Umbilical cord (tissue), 2 donors: ENCODE data around the gene PTPRZ1. TPM values are rescaled to one million over a fixed set of nuclear protein-coding genes. Genes with fewer than 3 reads are reported as not detected.

Source experiments
- DNase-seq: peaks from one replicate; pipeline ENCODE4 v3.0.0-alpha.2; 2015; ENCODE audit warnings: low spot score
- total RNA-seq: library from RNA; depleted of rRNA; stranded (reverse); fragments of >200 nt; gene quantifications from one replicate; pipeline ENCODE4 v1.2.3, GENCODE V29; 2014; ENCODE audit warnings: low replicate concordance; ENCODE audit not compliant: insufficient read depth

PTPRZ1 gene
- total RNA-seq = 64.0 TPM

DNA sequence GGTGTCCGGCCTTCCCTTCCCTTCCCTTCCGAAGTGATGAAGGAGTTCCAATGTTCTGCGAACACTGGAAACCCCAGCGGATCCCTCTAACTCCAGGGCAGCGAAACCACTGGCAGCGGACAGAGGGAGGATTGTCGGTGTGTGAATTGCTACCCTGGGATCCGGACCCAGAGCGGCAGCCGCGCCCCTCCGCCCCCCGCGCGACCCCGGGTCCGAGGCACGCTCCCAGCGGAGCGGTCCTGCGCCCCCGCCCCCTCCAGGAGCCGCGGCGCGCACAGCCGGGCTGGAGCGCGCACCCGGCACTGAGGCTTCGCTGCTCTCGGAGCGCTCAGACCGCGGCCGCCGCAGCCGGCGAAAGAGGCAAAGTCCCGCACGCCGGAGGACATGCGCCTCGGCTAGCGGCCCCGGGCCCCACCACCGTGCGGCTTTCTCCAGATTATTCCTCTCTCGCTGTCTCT lies at the start of gene PTPRZ1:
Gene PTPRZ1, plus strand, starts transcription at position 331 of the 458 bp plus-strand sequence. CDS start 339 bp downstream, outside the sequence.
- DNase-seq = peak; percentile 38

DNA sequence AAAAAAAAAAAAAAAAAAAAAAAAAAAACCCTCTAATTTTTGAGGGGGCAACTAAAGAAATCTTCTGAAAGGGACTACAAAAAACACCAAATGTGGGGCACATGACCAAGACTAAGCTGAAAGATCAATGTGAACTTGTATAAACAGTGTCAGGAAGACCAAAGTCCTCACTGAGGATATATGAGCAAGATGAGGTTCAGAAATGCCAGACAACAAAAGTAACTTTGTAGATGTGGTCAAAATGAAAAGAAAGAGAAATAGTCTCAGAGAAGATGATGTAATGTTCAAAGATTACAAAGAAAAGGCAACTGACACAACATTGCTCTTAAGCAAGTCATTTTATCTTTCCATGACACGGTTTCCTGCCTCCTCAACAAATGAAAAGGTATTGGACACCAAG lies 48.7 kb upstream of the PTPRZ1 start:
- DNase-seq = no peak

DNA sequence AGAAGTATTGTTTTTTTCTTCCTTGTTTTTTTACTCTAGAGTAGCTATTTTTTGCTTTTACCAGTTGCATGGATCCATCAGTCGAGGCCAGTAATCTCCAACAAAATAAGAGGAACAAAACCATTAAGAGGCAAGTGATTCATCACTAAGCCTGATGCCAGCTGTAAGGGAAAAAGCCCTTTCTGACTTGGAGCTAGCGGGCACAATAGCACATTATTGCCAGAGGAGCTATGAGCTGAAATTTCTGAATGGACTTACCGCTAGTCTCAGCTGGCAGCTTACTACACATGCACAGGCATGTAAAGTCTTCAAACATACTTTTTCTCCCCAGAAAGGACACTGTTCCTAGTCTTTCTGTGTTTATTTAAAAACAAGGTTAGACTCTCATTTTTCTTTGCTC lies 41.6 kb upstream of the PTPRZ1 start:
- no peak for DNase-seq

GRCh38 chr7:121831801-121832200 lies 41.2 kb upstream of the PTPRZ1 start:
- no peak for DNase-seq

DNA sequence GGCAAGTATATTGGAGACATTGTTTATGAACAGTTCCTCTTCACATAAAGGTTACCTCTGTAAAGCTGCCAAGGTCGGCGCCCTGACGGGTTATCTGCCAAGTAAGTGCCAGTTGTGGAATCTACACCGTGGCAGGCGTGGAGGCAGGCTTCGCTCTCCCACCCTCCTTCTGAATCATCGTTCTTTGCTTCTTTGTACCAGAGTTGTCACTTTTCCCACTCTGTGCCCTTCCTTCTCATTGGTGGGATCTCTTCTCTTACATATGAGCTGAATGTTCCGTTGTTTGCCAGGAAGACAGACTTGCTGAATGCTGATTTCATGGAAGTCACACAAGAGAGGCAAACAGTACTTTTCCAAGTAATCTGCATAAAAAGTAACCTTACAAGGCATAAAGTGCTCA lies 40.6 kb upstream of the PTPRZ1 start:
- no peak for DNase-seq

DNA sequence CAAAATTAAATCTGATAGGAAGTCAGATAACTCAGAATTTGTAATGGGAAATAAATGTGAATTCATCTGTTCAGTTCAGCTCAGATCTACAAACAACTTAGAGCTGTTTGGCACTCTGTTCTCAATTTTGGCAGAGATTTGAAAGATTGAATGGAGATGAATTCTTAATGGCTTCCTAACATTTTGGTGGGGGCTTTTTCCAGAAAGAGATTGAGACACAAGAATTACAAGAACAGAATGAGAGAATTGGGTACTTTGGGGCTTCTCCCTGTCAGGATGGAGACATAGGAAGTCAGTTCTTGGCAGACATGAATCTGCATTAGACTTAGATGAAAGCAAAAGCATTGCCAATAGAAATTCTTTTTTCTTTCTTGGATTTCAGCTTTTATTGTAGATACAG lies 39.0 kb upstream of the PTPRZ1 start:
- DNase-seq = no peak

DNA sequence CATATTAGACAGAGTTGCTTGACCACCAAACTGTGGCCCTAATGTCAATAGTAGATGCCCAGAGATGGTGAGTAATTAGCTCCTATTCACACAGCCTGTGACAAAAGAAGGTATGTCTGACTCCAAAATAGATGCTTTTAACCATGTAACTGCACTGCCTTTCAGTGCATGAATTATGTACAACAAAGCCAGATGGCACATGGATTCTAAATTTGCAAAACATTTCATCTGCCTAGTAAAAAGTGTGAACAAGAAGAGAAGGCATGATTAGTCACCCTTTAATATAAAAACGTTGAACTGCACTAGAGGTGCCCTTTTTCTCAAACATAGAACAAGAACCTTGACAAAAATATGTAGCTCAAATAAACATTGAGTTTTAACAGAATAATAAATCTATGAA lies 35.5 kb upstream of the PTPRZ1 start:
- no peak for DNase-seq

DNA sequence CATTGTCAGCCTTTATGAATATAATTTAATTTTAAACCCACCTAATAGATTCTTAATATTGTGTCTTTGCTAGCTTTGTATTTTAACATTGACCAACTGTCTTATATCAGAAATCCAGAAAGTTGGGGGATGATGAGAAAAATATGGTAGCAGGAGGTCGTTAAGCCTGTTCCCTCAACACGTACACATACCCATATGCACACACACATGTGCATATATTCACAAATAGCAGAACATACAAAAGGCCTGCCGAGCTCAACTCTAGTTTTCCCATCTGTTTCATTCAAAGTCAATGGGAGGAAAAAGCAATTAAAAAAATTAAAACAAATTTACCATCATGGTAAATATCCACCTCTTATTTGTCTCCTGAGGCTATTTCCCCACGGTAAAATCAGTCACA lies 25.9 kb upstream of the PTPRZ1 start:
- no peak for DNase-seq

GRCh38 chr7:121853307-121853706 lies 19.7 kb upstream of the PTPRZ1 start:
- DNase-seq = no peak

GRCh38 chr7:121860953-121861352 lies 12.0 kb upstream of the PTPRZ1 start:
- DNase-seq = no peak

DNA sequence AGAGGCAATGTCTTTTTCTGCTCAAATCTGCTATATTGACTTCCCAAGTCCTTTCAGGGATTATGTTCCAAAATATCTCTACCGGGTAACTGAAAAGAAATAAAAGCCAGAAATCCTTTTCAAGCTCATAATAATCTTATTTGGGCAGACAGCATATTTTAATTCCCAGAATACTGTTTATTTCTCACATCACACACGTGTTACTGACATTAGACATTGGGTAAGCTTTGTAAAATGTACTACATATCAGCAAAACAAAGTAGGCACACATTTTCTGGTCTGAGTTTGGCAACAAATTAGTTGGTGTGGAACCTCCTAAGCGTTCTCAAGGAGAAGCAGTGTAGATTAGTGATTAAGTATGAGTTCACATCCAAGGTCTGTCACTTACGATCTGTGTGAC lies 10.4 kb upstream of the PTPRZ1 start:
- no peak for DNase-seq

DNA sequence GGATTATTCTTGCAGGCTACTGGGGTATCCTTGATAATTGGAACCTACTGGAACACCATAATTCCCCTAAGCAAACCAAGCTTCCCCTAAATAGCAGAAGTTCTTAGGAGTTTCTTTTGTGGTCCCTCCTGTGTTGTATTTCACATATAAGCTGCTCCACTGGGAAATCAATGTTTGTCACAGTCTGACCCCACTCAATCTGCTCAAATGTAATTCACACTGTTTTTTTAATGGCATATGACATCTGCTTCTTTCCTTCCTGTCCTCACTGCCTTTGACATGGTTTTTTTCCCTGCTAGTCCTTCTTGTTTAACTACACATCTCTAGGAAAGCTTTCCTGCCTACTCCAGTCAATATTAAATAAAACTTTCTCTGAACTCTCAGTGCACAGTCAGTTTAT lies 1.8 kb upstream of the PTPRZ1 start:
- DNase-seq = no peak

DNA sequence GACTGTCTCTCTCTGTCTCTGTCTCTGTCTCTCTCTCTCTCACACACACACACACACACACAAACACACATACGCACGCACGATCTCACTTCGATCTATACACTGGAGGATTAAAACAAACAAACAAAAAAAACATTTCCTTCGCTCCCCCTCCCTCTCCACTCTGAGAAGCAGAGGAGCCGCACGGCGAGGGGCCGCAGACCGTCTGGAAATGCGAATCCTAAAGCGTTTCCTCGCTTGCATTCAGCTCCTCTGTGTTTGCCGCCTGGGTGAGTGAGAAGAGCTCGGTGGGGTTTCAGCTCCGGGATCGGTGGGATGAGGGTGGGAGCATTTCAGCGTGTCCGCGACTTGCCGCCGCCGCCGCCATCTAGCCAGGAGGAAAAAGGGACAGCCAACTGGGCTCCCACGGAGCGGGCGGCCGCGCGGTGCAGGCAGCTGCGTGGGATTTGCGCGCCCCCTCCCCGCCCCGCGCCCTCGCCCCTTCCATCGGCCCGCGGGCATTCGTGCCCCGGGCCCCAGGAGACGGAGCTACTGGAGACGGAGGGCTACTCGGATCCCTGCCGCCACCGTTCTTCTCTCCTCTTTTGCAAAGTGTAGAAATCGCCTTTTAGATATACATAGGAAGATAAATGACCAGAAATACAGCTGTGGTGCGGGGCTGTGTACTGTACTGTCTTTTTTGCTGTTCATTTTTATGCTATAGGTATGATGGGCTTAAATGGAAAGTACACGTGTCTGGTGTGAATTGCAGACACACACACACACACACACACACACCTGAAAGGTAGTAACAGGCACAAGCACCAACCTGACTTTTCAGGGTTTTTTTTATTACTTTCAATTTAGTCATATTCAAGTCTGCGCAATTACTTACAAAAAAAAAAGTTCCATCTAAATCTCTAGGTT lies 581 bp downstream of the PTPRZ1 start:
- DNase-seq = peak; percentile 14

DNA sequence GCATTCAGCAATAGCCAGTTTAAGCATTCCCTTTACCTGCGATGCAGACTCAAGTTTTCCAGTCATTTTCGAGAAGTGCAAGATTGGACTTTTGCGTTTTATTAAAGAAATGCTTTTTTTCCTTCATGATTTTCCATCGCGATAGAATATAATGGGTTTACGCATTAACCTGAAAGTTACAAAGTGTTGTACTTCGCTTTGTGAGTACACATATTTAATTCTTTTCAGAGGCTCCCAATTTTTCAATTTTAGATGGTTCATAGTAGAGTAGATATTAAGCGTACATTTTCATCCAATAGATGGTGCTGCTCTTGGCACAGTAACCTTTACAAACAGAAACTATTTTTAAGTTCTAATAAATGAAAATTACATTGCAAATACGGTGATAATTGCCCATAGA lies 1.3 kb downstream of the PTPRZ1 start:
- DNase-seq = no peak

GRCh38 chr7:121875203-121875602 lies 2.2 kb downstream of the PTPRZ1 start:
- DNase-seq = no peak

GRCh38 chr7:121876656-121877500 lies 3.9 kb downstream of the PTPRZ1 start:
- DNase-seq = no peak

DNA sequence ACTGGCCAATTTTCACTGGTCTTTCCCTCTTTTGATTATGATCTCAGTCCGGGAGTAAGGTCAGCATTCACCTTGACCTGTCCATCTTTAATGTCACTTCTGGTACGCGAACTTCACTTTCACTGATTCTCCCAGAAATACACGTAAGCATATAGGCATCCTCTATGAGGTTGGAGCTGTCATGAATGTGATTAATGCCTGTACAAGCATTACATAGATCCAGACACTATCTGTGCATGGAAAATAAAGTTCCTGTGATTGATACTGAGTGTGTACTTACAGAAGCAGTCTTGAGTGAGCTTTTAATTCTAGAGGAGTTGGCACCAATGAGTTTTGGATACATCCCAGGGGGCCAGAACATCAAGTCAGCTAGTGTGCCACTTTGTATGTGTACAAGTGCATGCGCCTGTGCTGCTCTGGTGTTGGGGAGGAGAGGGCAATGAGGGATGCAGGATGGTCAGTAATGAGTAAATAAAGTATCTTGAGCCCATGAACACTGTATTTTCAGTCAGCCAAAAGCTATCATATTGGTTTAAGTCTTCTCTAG lies 6.0 kb downstream of the PTPRZ1 start:
- no peak for DNase-seq

DNA sequence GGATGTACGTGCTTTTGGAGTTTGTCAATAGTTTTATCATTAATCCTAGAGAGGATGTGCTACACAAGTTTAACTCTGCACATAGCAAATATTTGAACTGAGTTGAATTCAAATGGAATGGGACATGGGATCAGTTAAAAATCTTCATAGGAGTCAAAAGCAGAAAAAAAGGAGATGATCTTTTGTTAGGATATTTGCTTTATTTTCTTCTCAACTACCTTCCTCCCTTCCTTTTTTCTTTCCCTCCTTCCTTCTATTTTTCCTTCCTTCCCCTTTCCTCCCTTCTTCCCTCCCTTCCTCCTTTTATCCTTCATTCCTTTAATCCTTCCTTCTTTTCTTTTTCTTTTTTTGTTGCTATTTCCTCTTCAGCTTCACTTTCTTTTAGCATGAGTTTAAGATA lies 6.6 kb downstream of the PTPRZ1 start:
- DNase-seq = no peak

GRCh38 chr7:121882731-121883130 lies 9.8 kb downstream of the PTPRZ1 start:
- no peak for DNase-seq

- no peak for DNase-seq
Measured at GRCh38 chr7:121885166-121885920, 12.4 kb downstream of the PTPRZ1 start.

- no peak for DNase-seq
Measured at GRCh38 chr7:121887634-121888033, 14.7 kb downstream of the PTPRZ1 start.
